ENCODE measurements around the gene POLR2C. TPM values are rescaled to one million over a fixed set of nuclear protein-coding genes. Genes with fewer than 3 reads are reported as not detected.

Gene POLR2C
- total RNA-seq, 1 donor from 2014 or later, result 110 TPM

DNA sequence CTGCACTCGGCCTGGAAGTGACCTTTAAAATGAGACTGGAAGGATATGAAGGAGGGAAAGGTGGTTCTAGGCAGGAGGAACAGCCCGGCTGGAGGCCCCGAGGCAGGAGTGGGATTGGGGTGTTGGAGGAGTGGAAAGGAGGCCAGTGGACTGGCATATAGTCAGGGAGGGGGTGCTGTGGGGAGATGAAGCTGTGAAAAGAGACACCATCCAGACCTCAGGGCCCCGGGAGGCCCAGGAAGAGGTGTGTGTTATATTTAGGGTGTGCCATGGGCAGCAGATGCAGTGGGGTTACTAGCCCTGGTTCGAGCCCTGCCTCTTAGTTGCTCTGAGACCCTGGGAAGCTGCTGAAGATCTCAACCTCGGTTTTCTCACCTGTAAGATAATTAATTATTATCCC, 42.7 kb downstream of the POLR2C start:
- Histone ChIP-seq H3K36me3 (no peaks in the 10 kb centered on the region), H3K27ac (no peak overlapping the region), H3K4me3 (no peak overlapping the region), H3K9me3 (no peaks in the 10 kb centered on the region), H3K4me1 (no peaks in the 10 kb centered on the region), H3K27me3 (no peaks in the 10 kb centered on the region)
- TF ChIP-seq, protein P1, sequence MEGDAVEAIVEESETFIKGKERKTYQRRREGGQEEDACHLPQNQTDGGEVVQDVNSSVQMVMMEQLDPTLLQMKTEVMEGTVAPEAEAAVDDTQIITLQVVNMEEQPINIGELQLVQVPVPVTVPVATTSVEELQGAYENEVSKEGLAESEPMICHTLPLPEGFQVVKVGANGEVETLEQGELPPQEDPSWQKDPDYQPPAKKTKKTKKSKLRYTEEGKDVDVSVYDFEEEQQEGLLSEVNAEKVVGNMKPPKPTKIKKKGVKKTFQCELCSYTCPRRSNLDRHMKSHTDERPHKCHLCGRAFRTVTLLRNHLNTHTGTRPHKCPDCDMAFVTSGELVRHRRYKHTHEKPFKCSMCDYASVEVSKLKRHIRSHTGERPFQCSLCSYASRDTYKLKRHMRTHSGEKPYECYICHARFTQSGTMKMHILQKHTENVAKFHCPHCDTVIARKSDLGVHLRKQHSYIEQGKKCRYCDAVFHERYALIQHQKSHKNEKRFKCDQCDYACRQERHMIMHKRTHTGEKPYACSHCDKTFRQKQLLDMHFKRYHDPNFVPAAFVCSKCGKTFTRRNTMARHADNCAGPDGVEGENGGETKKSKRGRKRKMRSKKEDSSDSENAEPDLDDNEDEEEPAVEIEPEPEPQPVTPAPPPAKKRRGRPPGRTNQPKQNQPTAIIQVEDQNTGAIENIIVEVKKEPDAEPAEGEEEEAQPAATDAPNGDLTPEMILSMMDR (IDR thresholded peaks at IDR 0.05), result no peak
- intact Hi-C loops (cut with DNase I), result no loop called here
- no peak for DNase-seq (ENCODE audit: low spot score in 2 of 2)

DNA sequence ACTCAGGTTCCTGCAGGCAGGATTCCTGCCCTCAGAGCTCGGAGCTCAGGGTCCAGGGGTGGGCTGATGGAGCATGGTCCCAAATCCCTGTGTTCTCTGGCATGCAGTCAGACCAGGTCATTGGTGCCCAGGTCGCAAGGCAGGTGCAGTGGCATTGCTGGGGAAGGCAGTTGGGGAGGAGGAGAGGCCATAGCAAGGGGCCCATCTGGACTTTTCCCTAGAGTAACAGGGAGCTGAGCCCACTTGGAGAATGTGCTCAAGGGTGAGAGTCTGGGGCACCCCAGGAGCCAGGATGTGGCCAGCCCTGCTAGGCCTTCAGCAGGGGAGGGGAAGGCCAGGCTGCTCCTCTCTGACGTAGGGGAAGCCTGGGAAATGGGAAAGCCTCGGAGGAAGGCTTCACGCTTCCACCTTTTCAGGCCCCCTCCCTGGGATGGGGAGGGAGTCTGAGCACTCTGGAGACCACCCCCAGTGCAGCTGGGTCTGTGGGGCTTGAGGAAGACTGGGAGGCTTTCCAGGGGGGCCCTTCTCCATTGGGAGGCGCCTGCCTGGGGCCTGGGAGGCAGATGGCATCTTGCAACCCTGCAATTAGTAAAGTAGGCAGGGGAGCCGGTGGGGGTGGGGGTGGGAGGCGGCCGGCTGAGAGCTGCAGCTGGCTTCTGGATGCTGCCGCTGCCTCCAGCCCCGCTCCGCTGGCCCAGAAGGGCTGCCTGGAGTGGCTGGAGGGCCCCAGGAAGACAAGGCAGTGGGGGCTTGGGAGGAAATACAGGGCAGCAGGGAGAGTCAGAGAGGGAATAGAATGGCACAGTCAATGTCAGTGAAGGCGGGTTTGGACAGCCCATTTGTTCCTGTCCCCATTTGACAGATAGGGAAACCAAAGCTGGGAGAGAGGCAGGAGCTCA, 44.9 kb downstream of the POLR2C start:
- no peaks in the 10 kb centered on the region for H3K9me3 ChIP-seq
- no peak for DNase-seq (ENCODE audit: low spot score in 2 of 2)
- no peaks in the 10 kb centered on the region for H3K27me3 ChIP-seq
- H3K4me3 ChIP-seq, result no peak overlapping the region
- H3K36me3 ChIP-seq, result peaks cover 3 to 5% of the 10 kb centered on the region in 2 donors
- H3K4me1 ChIP-seq, result no peaks in the 10 kb centered on the region
- H3K27ac ChIP-seq, result no peak overlapping the region
- TF ChIP-seq, protein P1 (IDR thresholded peaks at IDR 0.05), result no peak
- intact Hi-C loops (cut with DNase I), result no loop called here

DNA sequence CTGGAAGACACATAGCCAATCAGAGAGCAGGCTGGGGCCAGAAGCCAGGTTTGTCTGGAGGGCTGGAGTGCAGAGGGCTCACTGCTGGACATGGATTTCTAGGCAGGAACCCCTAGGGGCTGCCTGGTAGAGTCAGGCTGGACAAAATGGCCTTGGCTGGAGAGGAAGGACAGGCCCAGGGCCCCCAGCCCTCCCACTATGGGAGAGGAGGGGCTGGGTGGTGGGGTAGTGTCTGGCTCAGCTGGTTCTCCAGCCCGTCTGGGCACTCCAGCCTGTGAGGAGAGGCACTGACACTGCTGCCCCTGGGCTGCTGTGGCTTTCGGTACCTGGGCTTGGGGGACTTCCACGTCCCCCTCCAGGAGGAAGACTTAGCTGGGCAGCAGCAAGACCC, 45.6 kb downstream of the POLR2C start:
- intact Hi-C loops (cut with DNase I), result no loop called here
- no peak for DNase-seq (ENCODE audit: low spot score in 2 of 2)
- Histone ChIP-seq H3K4me3 (no peak overlapping the region), H3K27ac (no peak overlapping the region), H3K4me1 (no peaks in the 10 kb centered on the region), H3K36me3 (peaks cover 9 to 11% of the 10 kb centered on the region in 2 donors), H3K27me3 (no peaks in the 10 kb centered on the region), H3K9me3 (no peaks in the 10 kb centered on the region)
- TF ChIP-seq, protein P1 (IDR thresholded peaks at IDR 0.05), result no peak

DNA sequence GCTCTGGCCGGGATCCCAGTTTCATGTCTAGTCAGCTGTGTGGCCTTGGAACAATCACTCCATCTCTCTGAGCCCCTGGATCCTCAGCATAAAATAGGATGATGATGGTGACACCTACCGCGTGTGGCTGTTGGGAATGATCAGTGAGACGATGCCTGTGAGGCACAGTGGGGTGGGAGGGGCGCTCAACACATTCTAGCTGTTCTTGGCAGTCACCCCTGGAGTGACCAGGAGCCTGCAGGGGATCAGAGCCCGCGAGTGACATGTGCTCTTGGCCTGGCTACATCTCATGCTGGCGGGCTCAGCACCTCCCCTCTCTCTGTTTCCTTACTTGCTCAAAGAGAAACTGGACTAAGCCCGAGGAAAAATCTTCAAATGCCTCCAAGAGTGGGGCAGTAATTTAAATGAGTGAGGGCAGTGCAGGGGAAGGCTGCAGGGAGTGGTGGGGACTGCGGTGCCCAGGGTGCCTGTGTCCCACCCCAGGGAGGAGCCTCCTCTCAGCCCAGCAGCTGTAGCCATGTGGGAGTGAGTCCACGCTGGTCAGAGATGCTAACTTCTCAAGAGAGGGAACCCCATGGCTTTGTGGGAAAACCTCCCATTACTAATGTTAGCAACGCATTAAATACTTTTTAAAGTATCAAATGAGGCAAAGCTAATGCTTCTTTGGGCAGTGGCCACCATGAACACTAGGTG, 46.9 kb downstream of the POLR2C start:
- H3K36me3 ChIP-seq, result peaks cover 13 to 22% of the 10 kb centered on the region in 2 donors
- DNase-seq (ENCODE audit: low spot score in 2 of 2), result no peak
- no peak overlapping the region for H3K4me3 ChIP-seq
- no peaks in the 10 kb centered on the region for H3K9me3 ChIP-seq
- TF ChIP-seq, protein P1 (IDR thresholded peaks at IDR 0.05), result no peak
- intact Hi-C loops (cut with DNase I), result no loop called here
- H3K27ac ChIP-seq, result no peak overlapping the region
- H3K27me3 ChIP-seq, result no peaks in the 10 kb centered on the region
- no peaks in the 10 kb centered on the region for H3K4me1 ChIP-seq

DNA sequence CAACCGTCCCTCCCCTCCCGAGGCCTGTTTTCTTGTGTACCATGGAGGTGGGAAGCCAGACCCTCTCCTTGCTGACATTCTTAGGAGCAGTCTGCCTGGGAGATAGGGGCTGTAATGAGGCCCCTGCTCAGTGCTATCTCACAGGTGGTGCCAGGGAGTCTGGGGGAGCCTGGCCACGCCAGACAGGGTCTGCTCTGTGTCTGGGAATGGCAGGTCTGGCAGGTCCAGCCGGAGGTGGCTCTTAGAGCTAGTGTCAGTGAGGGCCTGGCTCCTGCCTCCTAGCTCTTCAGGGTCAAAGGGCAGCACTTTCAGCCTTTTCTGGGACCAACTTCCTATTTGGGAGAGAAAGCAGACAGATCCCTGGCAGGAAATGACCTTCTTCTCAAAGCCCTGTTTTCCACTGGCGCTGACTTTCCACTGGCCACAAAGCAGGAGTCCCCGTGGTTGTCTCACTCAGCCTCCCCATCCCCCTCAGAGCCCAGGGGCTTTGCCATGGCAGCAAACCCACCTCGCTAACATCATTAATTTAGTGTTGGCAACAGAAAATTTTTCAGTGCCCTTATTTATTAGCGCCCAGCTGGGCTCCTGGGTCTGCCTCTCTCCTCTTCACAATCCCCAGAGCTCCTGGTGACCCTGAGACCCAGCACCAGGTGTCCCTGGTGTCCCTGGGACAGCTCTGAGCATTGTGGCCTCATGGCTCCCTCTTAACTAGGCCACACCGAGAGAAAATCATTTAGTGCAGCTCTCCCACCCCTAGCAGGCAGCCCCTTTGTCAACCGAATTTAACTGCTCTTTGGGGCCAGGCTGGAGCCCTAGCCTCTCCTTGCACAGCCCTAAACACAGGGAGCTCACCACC, 47.8 kb downstream of the POLR2C start:
- intact Hi-C loops (cut with DNase I), result no loop called here
- H3K27ac ChIP-seq, result no peak overlapping the region
- no peak for DNase-seq (ENCODE audit: low spot score in 2 of 2)

More for the DNA sequence above, 47.8 kb downstream of the POLR2C start:
- Histone ChIP-seq H3K9me3 (no peaks in the 10 kb centered on the region), H3K4me1 (no peaks in the 10 kb centered on the region), H3K36me3 (peaks cover 21 to 31% of the 10 kb centered on the region in 2 donors), H3K27me3 (no peaks in the 10 kb centered on the region), H3K4me3 (no peak overlapping the region)
- TF ChIP-seq, protein P1 (IDR thresholded peaks at IDR 0.05), result no peak
